Stimulated activated naive B cell treated with anti-CD40 and anti-IgM and Interleukin-4, amounts not matched to agents 10 μg/mL and 1 μg/mL and 100 μg/mL, for 72 hours (primary cell): Measurements from ENCODE around the gene ATRNL1.

ENCODE experiments used
- ATAC-seq, 2 donors: fragments of 150-1000 bp; cut with Tn5 transposase; replicated peaks; 2 replicates each; pipeline ENCODE4 v1.10.0; 2021; ENCODE audit warnings: moderate library complexity in 1 of 2
- DNase-seq: peaks from one replicate; pipeline ENCODE4 v3.0.0; 2021
- H3K27ac Mint-ChIP-seq: one replicate; pipeline ENCODE4 v1.8.0; 2022; ENCODE audit warnings: mild to moderate bottlenecking, mixed read lengths
- H3K27me3 Mint-ChIP-seq, 2 donors: one replicate each; pipeline ENCODE4 v1.8.0; 2022; ENCODE audit warnings: mixed read lengths in 2 of 2
- H3K36me3 Mint-ChIP-seq, 2 donors: one replicate each; pipeline ENCODE4 v1.8.0; 2022; ENCODE audit warnings: mixed read lengths in 2 of 2, mild to moderate bottlenecking in 1 of 2
- H3K4me1 Mint-ChIP-seq, 2 donors: one replicate each; pipeline ENCODE4 v1.8.0; 2022; ENCODE audit warnings: mixed read lengths in 2 of 2, mild to moderate bottlenecking in 1 of 2
- H3K4me3 Mint-ChIP-seq, 2 donors: one replicate each; pipeline ENCODE4 v1.8.0; 2022; ENCODE audit warnings: mild to moderate bottlenecking in 2 of 2, mixed read lengths in 2 of 2, moderate library complexity in 1 of 2
- H3K9me3 Mint-ChIP-seq, 2 donors: one replicate each; pipeline ENCODE4 v1.8.0; 2022; ENCODE audit warnings: mixed read lengths in 2 of 2, mild to moderate bottlenecking in 1 of 2

Gene ATRNL1

GRCh38 chr10:115604627-115605026 is 511.5 kb downstream of the ATRNL1 start:
- ATAC-seq (no peak), DNase-seq (no peak)
- H3K9me3 Mint-ChIP-seq, result no peaks in the 10 kb centered on the region
- H3K4me1 Mint-ChIP-seq, result no peaks in the 10 kb centered on the region
- H3K4me3 Mint-ChIP-seq, result no peak overlapping the region
- no peaks in the 10 kb centered on the region for H3K36me3 Mint-ChIP-seq
- no peak overlapping the region for H3K27ac Mint-ChIP-seq
- no peaks in the 10 kb centered on the region for H3K27me3 Mint-ChIP-seq

GRCh38 chr10:115606086-115606485 is 512.9 kb downstream of the ATRNL1 start:
- no peaks in the 10 kb centered on the region for H3K9me3 Mint-ChIP-seq
- H3K27ac Mint-ChIP-seq, result no peak overlapping the region
- no peaks in the 10 kb centered on the region for H3K36me3 Mint-ChIP-seq
- ATAC-seq (no peak), DNase-seq (no peak)
- no peak overlapping the region for H3K4me3 Mint-ChIP-seq
- H3K4me1 Mint-ChIP-seq, result no peaks in the 10 kb centered on the region
- H3K27me3 Mint-ChIP-seq, result no peaks in the 10 kb centered on the region

GRCh38 chr10:115606741-115607140 is 513.6 kb downstream of the ATRNL1 start:
- Mint-ChIP-seq H3K9me3 (no peaks in the 10 kb centered on the region), H3K27me3 (no peaks in the 10 kb centered on the region), H3K4me3 (no peak overlapping the region), H3K27ac (no peak overlapping the region), H3K36me3 (no peaks in the 10 kb centered on the region), H3K4me1 (no peaks in the 10 kb centered on the region)
- DNase-seq, result no peak
- ATAC-seq, result no peak

GRCh38 chr10:115624448-115624847 is 531.3 kb downstream of the ATRNL1 start:
- Mint-ChIP-seq H3K27me3 (no peaks in the 10 kb centered on the region), H3K36me3 (no peaks in the 10 kb centered on the region), H3K4me1 (no peaks in the 10 kb centered on the region), H3K9me3 (no peaks in the 10 kb centered on the region), H3K4me3 (no peak overlapping the region), H3K27ac (no peak overlapping the region)
- ATAC-seq (no peak), DNase-seq (no peak)

- H3K4me3 Mint-ChIP-seq, result no peak overlapping the region
- H3K27me3 Mint-ChIP-seq, result no peaks in the 10 kb centered on the region
- DNase-seq (no peak), ATAC-seq (no peak)
- no peaks in the 10 kb centered on the region for H3K36me3 Mint-ChIP-seq
- H3K9me3 Mint-ChIP-seq, result no peaks in the 10 kb centered on the region
- H3K27ac Mint-ChIP-seq, result no peak overlapping the region
- no peaks in the 10 kb centered on the region for H3K4me1 Mint-ChIP-seq
Observed at GRCh38 chr10:115628616-115629015, 535.5 kb downstream of the ATRNL1 start.

DNA sequence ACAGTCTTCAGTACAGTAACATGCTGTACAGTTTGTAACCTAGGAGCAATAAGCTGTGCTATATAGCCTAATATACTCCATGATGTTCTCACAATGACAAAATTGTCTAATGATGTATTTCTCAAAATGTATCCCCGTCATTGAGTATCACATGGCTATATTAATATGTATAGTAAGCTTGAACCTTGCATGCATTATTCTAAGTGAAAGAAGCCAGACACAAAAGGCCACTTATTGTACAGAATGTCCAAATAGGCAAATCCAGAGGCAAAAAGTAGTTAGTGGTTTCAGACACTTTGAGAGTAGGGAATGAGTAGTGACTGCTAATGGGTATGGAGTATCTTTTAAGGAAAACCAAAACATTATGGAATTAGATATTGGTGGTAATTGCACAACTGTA is 545.1 kb downstream of the ATRNL1 start:
- no peaks in the 10 kb centered on the region for H3K36me3 Mint-ChIP-seq
- H3K4me3 Mint-ChIP-seq, result no peak overlapping the region
- peaks cover 3% of the 10 kb centered on the region in 2 donors for H3K9me3 Mint-ChIP-seq
- no peak overlapping the region for H3K27ac Mint-ChIP-seq
- H3K4me1 Mint-ChIP-seq, result no peaks in the 10 kb centered on the region
- no peak for ATAC-seq
- no peak for DNase-seq
- no peaks in the 10 kb centered on the region for H3K27me3 Mint-ChIP-seq

GRCh38 chr10:115649217-115649616 is 556.1 kb downstream of the ATRNL1 start:
- Mint-ChIP-seq H3K4me1 (no peaks in the 10 kb centered on the region), H3K4me3 (no peak overlapping the region), H3K27me3 (no peaks in the 10 kb centered on the region), H3K9me3 (no peaks in the 10 kb centered on the region), H3K36me3 (no peaks in the 10 kb centered on the region), H3K27ac (no peak overlapping the region)
- ATAC-seq (no peak), DNase-seq (no peak)

DNA sequence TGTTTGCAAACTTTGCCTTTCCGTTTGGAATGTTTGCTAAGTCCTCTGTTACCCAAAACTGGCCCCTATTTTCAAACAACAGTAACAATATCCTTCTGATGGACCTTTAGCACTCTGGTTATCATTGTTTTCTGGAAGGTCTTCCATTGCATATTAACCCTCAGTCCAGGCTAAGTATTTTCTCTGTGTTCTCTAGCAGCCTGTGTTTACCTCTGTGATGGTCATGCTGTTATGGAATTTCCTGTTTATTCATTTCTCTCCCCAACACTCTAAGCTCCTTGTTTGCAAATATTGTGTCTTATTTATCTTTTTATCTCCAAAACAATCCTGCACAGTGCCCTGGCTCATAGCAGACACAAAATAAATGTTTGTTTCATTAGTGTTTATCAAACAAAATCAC is 560.3 kb downstream of the ATRNL1 start:
- Mint-ChIP-seq H3K9me3 (no peaks in the 10 kb centered on the region), H3K4me1 (no peaks in the 10 kb centered on the region), H3K4me3 (no peak overlapping the region), H3K27me3 (no peaks in the 10 kb centered on the region), H3K36me3 (no peaks in the 10 kb centered on the region), H3K27ac (no peak overlapping the region)
- DNase-seq (no peak), ATAC-seq (no peak)

GRCh38 chr10:115654961-115655360 is 561.8 kb downstream of the ATRNL1 start:
- DNase-seq (no peak), ATAC-seq (no peak)
- Mint-ChIP-seq H3K36me3 (no peaks in the 10 kb centered on the region), H3K27me3 (no peaks in the 10 kb centered on the region), H3K9me3 (no peaks in the 10 kb centered on the region), H3K27ac (no peak overlapping the region), H3K4me3 (no peak overlapping the region), H3K4me1 (no peaks in the 10 kb centered on the region)

DNA sequence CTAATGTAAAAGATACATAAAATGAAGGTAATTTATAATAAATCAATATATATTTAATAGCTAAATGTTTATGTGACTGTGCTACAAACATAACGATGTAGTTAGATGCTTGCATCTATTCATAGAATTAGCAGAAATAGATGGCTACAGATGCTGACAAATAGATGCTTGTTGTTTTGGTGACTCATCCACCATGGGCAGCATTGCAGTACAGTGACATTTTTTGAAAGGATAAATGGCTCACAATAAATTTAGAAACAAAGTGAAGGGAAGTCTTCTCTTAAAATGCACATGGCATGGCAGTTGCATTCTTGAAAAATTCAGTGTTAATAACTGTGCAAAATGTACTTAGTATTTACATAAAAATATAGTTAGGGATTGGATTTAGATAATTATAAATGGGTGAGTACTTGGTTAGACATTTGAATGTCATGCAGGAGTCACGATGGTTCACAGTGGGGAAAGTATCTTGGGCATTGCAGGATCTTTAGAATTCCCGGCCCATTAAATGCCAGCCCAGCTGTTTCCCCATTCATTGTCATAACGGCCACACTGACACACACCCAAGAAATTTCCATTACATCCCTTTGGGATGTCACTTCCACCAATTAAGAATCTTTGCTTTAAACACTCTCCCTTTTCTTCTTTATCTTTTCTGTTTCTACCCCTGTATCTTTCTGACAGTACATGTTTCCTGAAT is 564.1 kb downstream of the ATRNL1 start:
- no peaks in the 10 kb centered on the region for H3K4me1 Mint-ChIP-seq
- H3K9me3 Mint-ChIP-seq, result no peaks in the 10 kb centered on the region
- ATAC-seq, result no peak

DNA sequence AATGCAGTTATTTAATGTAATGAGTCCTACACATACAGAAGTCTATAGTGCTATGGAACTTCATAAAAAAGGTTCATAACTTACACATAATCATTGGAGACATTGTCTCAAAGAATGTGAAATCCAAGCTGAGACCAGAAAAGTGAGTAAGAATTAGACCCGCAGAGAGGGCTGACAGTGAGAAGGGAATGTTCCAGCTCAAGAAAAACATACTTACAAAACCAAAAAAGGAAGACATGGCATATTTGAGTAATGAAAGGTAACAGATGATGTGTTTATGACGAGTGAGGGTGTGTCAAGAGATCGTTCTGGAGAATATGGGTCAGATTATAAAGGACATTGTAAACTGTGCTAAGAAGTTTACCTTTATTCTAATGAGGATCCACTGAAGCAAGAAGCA is 566.5 kb downstream of the ATRNL1 start:
- DNase-seq (no peak), ATAC-seq (no peak)
- H3K27me3 Mint-ChIP-seq, result no peaks in the 10 kb centered on the region
- H3K27ac Mint-ChIP-seq, result no peak overlapping the region
- no peaks in the 10 kb centered on the region for H3K36me3 Mint-ChIP-seq
- H3K9me3 Mint-ChIP-seq, result peaks cover 0 to 3% of the 10 kb centered on the region in 2 donors
- no peak overlapping the region for H3K4me3 Mint-ChIP-seq
- H3K4me1 Mint-ChIP-seq, result no peaks in the 10 kb centered on the region

More for the DNA sequence above, 564.1 kb downstream of the ATRNL1 start:
- Mint-ChIP-seq H3K27me3 (no peaks in the 10 kb centered on the region), H3K36me3 (no peaks in the 10 kb centered on the region), H3K27ac (no peak overlapping the region), H3K4me3 (no peak overlapping the region)
- no peak for DNase-seq

DNA sequence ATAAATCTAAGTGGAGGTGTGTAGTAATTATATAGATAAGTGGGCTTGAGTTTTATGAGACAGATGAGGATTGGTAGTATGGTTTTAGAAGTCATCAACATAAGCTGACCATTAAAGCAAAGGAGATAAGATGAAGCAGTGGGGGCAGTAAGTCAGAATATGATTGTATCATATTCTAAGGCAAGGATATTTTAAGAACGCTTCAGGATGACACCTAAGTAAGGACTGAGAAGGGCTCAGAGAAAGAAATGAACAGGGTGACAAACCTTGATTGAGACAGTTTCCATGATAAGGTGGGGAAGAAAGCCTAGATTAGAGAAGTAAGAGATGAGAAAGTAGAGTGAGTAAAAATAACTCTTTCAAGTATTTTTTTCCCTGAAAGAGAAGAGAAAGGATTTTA is 567.2 kb downstream of the ATRNL1 start:
- DNase-seq (no peak), ATAC-seq (no peak)
- no peaks in the 10 kb centered on the region for H3K36me3 Mint-ChIP-seq
- H3K4me3 Mint-ChIP-seq, result no peak overlapping the region
- H3K27ac Mint-ChIP-seq, result no peak overlapping the region
- H3K9me3 Mint-ChIP-seq, result peaks cover 0 to 3% of the 10 kb centered on the region in 2 donors
- H3K27me3 Mint-ChIP-seq, result no peaks in the 10 kb centered on the region
- no peaks in the 10 kb centered on the region for H3K4me1 Mint-ChIP-seq

GRCh38 chr10:115662422-115662821 is 569.3 kb downstream of the ATRNL1 start:
- peaks cover 0 to 3% of the 10 kb centered on the region in 2 donors for H3K9me3 Mint-ChIP-seq
- no peaks in the 10 kb centered on the region for H3K4me1 Mint-ChIP-seq
- no peak for ATAC-seq
- no peak overlapping the region for H3K4me3 Mint-ChIP-seq
- H3K27ac Mint-ChIP-seq, result no peak overlapping the region
- H3K36me3 Mint-ChIP-seq, result no peaks in the 10 kb centered on the region
- no peak for DNase-seq
- no peaks in the 10 kb centered on the region for H3K27me3 Mint-ChIP-seq

DNA sequence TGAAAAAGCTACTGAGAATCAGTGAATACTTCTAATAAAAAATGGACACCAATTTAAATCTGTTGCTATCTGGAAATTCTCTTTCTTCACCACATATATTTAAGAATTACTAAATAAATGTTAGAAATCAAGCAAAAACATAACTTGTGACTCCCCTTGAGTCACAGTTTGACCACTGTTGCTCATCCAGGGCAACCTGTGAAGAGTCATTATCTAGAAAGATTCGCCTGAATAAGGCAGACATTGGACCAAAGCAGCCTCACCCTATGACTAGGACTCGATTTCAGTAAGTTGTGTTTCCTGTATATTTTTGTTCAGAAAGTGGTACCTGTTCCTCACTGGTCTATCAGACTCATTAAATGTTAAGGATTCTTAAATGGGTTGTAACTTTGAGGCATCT is 572.4 kb downstream of the ATRNL1 start:
- Mint-ChIP-seq H3K4me3 (no peak overlapping the region), H3K9me3 (peaks cover 0 to 3% of the 10 kb centered on the region in 2 donors), H3K27me3 (no peaks in the 10 kb centered on the region), H3K36me3 (no peaks in the 10 kb centered on the region), H3K27ac (no peak overlapping the region), H3K4me1 (no peaks in the 10 kb centered on the region)
- no peak for ATAC-seq
- no peak for DNase-seq

GRCh38 chr10:115674496-115674895 is 581.3 kb downstream of the ATRNL1 start:
- H3K9me3 Mint-ChIP-seq, result peaks cover 0 to 8% of the 10 kb centered on the region in 2 donors
- H3K27ac Mint-ChIP-seq, result no peak overlapping the region
- H3K36me3 Mint-ChIP-seq, result no peaks in the 10 kb centered on the region
- H3K27me3 Mint-ChIP-seq, result no peaks in the 10 kb centered on the region
- H3K4me3 Mint-ChIP-seq, result no peak overlapping the region
- DNase-seq, result no peak
- H3K4me1 Mint-ChIP-seq, result no peaks in the 10 kb centered on the region
- no peak for ATAC-seq

- H3K36me3 Mint-ChIP-seq, result no peaks in the 10 kb centered on the region
- H3K27ac Mint-ChIP-seq, result no peak overlapping the region
- H3K27me3 Mint-ChIP-seq, result no peaks in the 10 kb centered on the region
- H3K9me3 Mint-ChIP-seq, result peaks cover 1 to 4% of the 10 kb centered on the region in 2 donors
- DNase-seq (no peak), ATAC-seq (no peak)
- H3K4me1 Mint-ChIP-seq, result no peaks in the 10 kb centered on the region
- H3K4me3 Mint-ChIP-seq, result no peak overlapping the region
Observed at GRCh38 chr10:115696747-115697146, 603.6 kb downstream of the ATRNL1 start.
